Common myeloid progenitor, CD34-positive (primary cell): Measurements from ENCODE around the gene TFAP2A.

Source experiments
- CTCF ChIA-PET: fragments of 350-600 bp; sonication (Branson Sonifier 250); formaldehyde crosslinking; loops from one replicate; lab custom pipeline; 2021; ENCODE audit warnings: antibody characterized with exemption; lab: Charles Lee
- POLR2A ChIA-PET: fragments of 350-600 bp; sonication (Branson Sonifier 250); formaldehyde crosslinking; loops from one replicate; lab custom pipeline; 2021; ENCODE audit warnings: antibody characterized with exemption; lab: Charles Lee
- DNase-seq, 3 donors: peaks; one replicate each; pipeline versions ENCODE4 v3.0.0 to v3.0.0-alpha.2; 2013
- H3K27ac ChIP-seq, 2 experiments: 1 replicate in 1 of 2; 2 replicates in 1 of 2; pipeline ENCODE4 v1.7.0; 2013; ENCODE audit warnings: inconsistent platforms in 2 of 2, low read length in 2 of 2, mild to moderate bottlenecking in 2 of 2, low read depth in 1 of 2, moderate library complexity in 1 of 2; ENCODE audit not compliant: severe bottlenecking in 2 of 2, insufficient read depth in 1 of 2, poor library complexity in 1 of 2
- H3K27me3 ChIP-seq, 5 experiments: replicated peaks in 2 of 5; 1 replicate in 3 of 5; 2 replicates in 2 of 5; pipeline versions ENCODE4 v1.6.1 to v1.7.0; 2013; ENCODE audit warnings: low read length in 4 of 5, mild to moderate bottlenecking in 2 of 5, moderate library complexity in 2 of 5, inconsistent platforms in 1 of 5; ENCODE audit not compliant: insufficient read depth in 5 of 5, control insufficient read depth in 4 of 5
- H3K36me3 ChIP-seq, 4 experiments: 1 replicate in 2 of 4; 2 replicates in 2 of 4; pipeline versions ENCODE4 v1.6.1 to v1.7.0; 2013; ENCODE audit warnings: low read length in 3 of 4, control low read depth in 1 of 4, mild to moderate bottlenecking in 1 of 4; ENCODE audit not compliant: control insufficient read depth in 4 of 4, insufficient read depth in 4 of 4
- H3K4me1 ChIP-seq, 4 experiments: 1 replicate in 3 of 4; 2 replicates in 1 of 4; pipeline versions ENCODE4 v1.6.1 to v1.7.1; 2013; ENCODE audit warnings: low read length in 3 of 4, mild to moderate bottlenecking in 3 of 4, control low read depth in 1 of 4, inconsistent platforms in 1 of 4, moderate library complexity in 1 of 4; ENCODE audit not compliant: control insufficient read depth in 4 of 4, insufficient read depth in 4 of 4; ENCODE audit errors: control extremely low read depth in 1 of 4
- H3K4me3 ChIP-seq, 7 experiments: 1 replicate in 4 of 7; 2 replicates in 3 of 7; pipeline versions ENCODE4 v1.5.1 to v1.7.0; 2013; ENCODE audit warnings: mild to moderate bottlenecking in 7 of 7, low read length in 6 of 7, moderate library complexity in 6 of 7, inconsistent platforms in 2 of 7, low read depth in 2 of 7, control low read depth in 1 of 7; ENCODE audit not compliant: insufficient read depth in 4 of 7, control insufficient read depth in 1 of 7; ENCODE audit errors: extremely low read depth in 1 of 7
- H3K9me3 ChIP-seq, 5 experiments: 1 replicate in 4 of 5; 2 replicates in 1 of 5; pipeline versions ENCODE4 v1.6.1 to v1.7.1; 2013; ENCODE audit warnings: low read length in 4 of 5, mild to moderate bottlenecking in 2 of 5, inconsistent platforms in 1 of 5, low read depth in 1 of 5, moderate library complexity in 1 of 5; ENCODE audit not compliant: control insufficient read depth in 4 of 5, insufficient read depth in 2 of 5; ENCODE audit errors: control extremely low read depth in 1 of 5
- WGBS: methylation state at CpG from one replicate; pipeline ENCODE4 v1.1.5; 2013; ENCODE audit not compliant: insufficient coverage; 5-methylcytosine and 5-hydroxymethylcytosine counted together

TFAP2A gene

DNA sequence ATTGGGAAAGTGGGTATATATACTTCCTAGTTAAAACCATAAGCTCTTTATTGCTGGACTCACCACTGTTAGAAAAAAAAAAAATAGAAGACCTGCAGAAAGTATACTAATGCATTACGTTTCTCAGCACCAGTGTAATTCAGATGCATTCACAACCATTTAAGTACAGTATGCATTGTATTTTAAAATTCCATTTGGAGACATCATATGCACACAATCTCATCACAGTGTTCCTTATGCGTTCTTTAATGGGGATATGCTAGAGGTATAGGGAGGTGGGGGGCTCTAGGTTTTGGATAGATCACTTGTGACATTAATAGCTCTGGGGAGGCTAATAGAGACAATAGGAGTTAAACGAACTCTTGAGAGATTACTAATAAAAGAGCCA, 9.4 kb downstream of the TFAP2A start:
- no peak for DNase-seq
- peaks cover 33 to 98% (median 73%) of the 10 kb centered on the region in 5 experiments for H3K27me3 ChIP-seq
- POLR2A ChIA-PET: interaction anchor here (0.6 kb wide), 1 partner anchor 1472 kb away, joined by 3 read pairs; no protein-coding TSS in a partner anchor
- H3K9me3 ChIP-seq: peaks cover 0 to 33% (median 8%) of the 10 kb centered on the region in 5 experiments
- WGBS: no CpG with 5 or more reads among the region's 3 CpGs
- no peak overlapping the region for H3K4me3 ChIP-seq
- H3K4me1 ChIP-seq: peaks cover 5 to 15% (median 13%) of the 10 kb centered on the region in 4 experiments
- H3K36me3 ChIP-seq: no peaks in the 10 kb centered on the region
- CTCF ChIA-PET: interaction anchor here (1.0 to 1.5 kb wide), 2 partner anchors 10 to 16 kb away, joined by 3 to 9 read pairs; partner anchors contain the start of gene TFAP2A
- no peak overlapping the region for H3K27ac ChIP-seq

DNA sequence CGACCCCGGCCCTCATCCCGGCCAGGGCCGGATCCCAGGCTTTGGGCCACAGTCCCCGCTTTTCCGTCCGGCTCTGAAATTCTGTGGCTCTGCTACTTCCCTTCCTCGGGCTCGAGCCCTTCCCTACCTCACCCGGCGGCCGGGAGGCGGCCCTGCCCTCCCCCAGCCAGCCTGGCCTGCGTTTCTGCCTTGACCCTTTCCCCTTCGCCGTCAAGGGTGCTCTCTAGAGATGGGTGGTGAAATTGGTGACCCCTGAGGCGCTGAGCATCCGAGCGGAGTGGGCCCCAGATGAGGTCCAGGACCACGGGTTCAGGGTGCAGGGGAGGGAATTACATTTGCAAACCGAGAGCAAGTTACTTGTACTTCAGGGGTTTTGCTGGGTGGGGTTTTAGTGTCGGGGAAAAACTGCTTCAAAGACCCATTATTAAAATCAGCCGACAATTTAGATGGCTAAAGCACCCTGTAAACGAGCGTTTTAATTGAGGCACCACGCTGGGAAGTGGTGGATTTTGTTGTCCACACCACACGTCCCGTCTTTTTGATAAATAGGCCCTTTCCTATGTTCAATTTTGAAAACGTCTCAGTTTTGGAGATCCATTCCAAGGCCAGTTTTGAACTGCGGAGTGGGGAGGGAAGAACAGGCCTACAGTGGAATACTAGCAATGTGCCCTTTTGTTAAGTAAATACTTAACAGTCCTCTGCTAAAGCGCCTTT, 9.9 kb downstream of the TFAP2A start:
- Histone ChIP-seq H3K9me3 (peaks cover 0 to 34% (median 11%) of the 10 kb centered on the region in 5 experiments), H3K27me3 (peaks cover 29 to 98% (median 73%) of the 10 kb centered on the region in 5 experiments)

DNA sequence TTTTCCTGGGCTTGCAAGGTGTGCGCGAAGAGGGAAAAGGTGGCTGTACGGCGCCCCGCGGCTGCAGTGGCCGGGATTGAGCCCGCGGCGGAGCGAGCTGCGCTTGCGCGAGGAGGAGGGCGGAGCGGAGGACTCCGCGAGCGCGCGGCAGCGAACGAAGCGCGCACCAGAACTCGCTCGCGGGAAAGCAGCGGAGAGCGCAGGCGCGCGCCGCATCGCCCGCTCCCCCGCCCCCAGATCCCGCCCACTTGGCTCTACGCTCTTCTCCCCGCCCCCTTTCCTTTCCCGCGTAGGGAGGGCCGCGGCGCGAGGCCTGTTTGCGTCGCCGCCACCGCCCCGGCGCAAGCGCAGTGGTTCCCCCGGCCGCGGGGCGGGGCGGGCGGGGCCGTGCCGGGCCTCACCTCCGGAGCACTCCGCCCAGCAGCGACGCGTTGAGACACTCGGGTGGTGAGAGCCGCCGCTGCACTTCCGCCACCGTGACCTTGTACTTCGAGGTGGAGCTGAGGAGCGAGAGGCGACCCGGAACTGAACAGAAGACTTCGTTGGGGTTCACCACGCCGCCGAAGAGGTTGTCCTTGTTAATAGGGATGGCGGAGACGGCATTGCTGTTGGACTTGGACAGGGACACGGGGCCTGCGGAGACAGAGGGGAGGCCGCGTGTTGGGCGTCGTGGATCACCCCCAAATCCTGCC, 10.6 kb downstream of the TFAP2A start:
- peak overlapping the region in 1 of 2 experiments; percentile 59 for H3K27ac ChIP-seq
- POLR2A ChIA-PET: no interaction called here
- H3K36me3 ChIP-seq: no peaks in the 10 kb centered on the region
- CTCF ChIA-PET: no interaction called here
- H3K4me3 ChIP-seq: peak overlapping the region; percentile 30 to 76 (median 60)
- peak; percentile 86 to 92 (median 92) for DNase-seq
- peaks cover 0 to 27% (median 7%) of the 10 kb centered on the region in 5 experiments for H3K9me3 ChIP-seq
- H3K4me1 ChIP-seq: peaks cover 5 to 15% (median 13%) of the 10 kb centered on the region in 4 experiments
- 1% methylated on average over 82 of the region's 87 CpGs for WGBS
- peaks cover 27 to 98% (median 73%) of the 10 kb centered on the region in 5 experiments for H3K27me3 ChIP-seq

More for the DNA sequence above, 9.9 kb downstream of the TFAP2A start:
- CTCF ChIA-PET: interaction anchor here (1.5 kb wide), 1 partner anchor 11 kb away, joined by 9 read pairs; the partner anchor contains the start of gene TFAP2A
- Histone ChIP-seq H3K27ac (peak overlapping the region in 1 of 2 experiments; percentile 59), H3K36me3 (no peaks in the 10 kb centered on the region), H3K4me3 (peak overlapping the region in 5 of 7 experiments; percentile 9 to 76 (median 58)), H3K4me1 (peaks cover 5 to 15% (median 13%) of the 10 kb centered on the region in 4 experiments)
- no peak for DNase-seq
- POLR2A ChIA-PET: interaction anchor here (0.6 kb wide), 1 partner anchor 1472 kb away, joined by 3 read pairs; no protein-coding TSS in a partner anchor
- WGBS: 33% methylated on average over 25 of the region's 31 CpGs

DNA sequence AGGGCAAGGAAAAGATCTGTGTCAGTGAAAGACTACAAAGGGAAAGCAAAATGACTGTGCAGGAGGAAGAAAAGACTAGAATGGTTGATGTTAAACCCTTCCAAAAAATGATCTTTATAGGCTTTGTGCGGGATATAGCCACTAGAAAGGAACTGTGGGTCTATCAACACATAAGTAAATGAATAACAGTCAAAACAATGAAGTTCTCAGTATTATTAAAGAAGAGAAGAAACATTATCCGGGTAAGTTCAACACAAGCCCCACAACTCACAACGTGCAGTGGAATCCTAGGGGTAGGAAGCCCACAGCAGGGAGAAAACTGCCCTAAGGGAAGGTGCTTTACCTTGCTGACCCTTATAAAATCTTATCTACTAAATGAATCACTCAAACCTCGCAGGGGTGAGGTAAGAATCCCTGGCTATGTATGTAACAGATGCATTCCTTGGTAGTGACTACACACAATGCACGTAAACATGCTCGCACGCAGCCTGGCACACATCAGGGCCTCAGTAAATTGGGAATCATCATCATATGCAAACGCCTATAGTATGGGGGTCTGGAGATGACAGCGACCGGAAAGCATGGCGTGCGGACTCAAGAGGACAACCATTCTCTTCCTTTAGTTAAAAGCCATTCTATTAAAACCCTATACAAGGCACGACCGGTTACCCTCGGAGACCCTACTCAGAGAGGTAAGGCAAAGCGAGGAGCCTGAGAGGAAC, 11.3 kb downstream of the TFAP2A start:
- peak overlapping the region; percentile 30 to 76 (median 60) for H3K4me3 ChIP-seq
- H3K27ac ChIP-seq: no peak overlapping the region
- peaks cover 0 to 25% (median 7%) of the 10 kb centered on the region in 5 experiments for H3K9me3 ChIP-seq
- H3K36me3 ChIP-seq: no peaks in the 10 kb centered on the region
- ChIA-PET POLR2A (no interaction called here), CTCF (no interaction called here)
- no peak for DNase-seq
- WGBS: 6% methylated on average over 4 of the region's 16 CpGs
- peaks cover 5 to 15% (median 13%) of the 10 kb centered on the region in 4 experiments for H3K4me1 ChIP-seq
- H3K27me3 ChIP-seq: peaks cover 31 to 98% (median 74%) of the 10 kb centered on the region in 5 experiments

DNA sequence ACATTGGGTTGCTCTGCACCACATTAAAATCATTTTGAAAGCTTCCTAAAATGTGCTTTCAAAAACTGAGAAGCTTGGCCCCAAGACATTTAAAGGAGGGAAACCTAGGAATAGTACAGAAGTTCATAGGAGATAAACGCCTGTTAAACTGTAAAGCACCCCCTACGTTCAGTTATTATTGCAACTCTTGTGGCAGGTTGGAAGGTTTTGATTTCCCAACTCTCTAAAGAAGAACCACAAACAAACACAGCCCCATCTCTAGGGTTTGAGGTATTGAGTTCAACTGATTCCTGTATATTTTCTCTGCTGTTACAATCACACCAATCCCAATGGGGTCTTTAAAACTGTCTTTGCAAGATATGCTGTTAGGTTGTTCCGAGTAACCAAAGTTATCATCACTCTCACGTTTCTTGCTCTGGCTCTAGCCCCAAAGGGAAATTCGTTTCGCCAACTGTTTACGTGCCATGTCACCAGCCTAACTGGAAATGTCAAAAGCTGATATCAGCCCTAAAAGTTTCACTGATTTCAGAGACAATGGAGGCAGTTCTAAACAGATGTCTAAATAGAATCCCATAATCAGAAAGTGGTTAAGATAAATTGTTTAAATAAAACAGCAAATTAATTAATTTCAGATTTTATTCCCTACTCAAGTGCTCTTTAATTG, 12.1 kb downstream of the TFAP2A start:
- Histone ChIP-seq H3K36me3 (no peaks in the 10 kb centered on the region), H3K4me3 (no peak overlapping the region)

DNA sequence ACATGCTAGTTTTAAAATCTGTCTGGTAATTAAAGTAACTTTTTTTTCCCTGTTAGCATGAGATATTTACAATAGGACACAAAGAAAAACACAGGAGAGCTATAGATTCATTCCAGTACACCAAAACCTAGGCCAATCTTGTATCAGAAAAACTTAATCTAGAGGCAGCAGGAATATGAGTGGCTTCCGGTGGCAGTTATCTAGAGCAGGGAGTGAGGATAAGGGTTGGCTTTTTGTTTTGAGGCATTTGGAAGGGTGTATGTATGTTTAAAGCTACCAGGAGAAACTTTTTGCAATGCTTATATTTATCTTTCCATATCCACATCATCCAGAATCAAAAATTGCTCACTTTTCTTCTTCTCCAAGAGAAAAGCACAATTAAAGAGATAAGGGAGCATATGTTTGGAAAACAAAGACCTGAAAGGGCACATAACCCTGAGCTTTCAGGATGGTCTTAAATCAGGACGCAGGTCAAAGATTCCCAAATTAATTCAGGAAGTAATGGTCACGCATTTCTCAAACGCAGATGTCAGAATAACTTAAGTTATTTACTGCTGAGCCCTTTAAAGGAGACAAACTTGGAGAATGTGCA, 13.1 kb downstream of the TFAP2A start:
- Histone ChIP-seq H3K27ac (no peak overlapping the region), H3K27me3 (peaks cover 30 to 98% (median 64%) of the 10 kb centered on the region in 5 experiments), H3K4me3 (no peak overlapping the region), H3K9me3 (peaks cover 0 to 27% (median 7%) of the 10 kb centered on the region in 5 experiments), H3K36me3 (no peaks in the 10 kb centered on the region), H3K4me1 (peaks cover 5 to 15% (median 13%) of the 10 kb centered on the region in 4 experiments)
- WGBS: 21% methylated on average over 4 of the region's 4 CpGs
- CTCF ChIA-PET: interaction anchor here (1.2 to 1.5 kb wide), 2 partner anchors 22 to 27 kb away, joined by 3 to 4 read pairs; no protein-coding TSS in a partner anchor
- peak in 1 of 3 donors; percentile 53 for DNase-seq
- POLR2A ChIA-PET: no interaction called here

More for the DNA sequence above, 12.1 kb downstream of the TFAP2A start:
- H3K4me1 ChIP-seq: peaks cover 5 to 15% (median 13%) of the 10 kb centered on the region in 4 experiments
- ChIA-PET POLR2A (no interaction called here), CTCF (interaction anchor here (1.5 kb wide), 1 partner anchor 21 kb away, joined by 3 read pairs; no protein-coding TSS in a partner anchor)
- no peak for DNase-seq
- peaks cover 0 to 27% (median 7%) of the 10 kb centered on the region in 5 experiments for H3K9me3 ChIP-seq
- H3K27ac ChIP-seq: no peak overlapping the region
- 61% methylated on average over 5 of the region's 7 CpGs for WGBS
- H3K27me3 ChIP-seq: peaks cover 32 to 98% (median 73%) of the 10 kb centered on the region in 5 experiments
